ENCODE data around the gene DOCK4. TPM values are rescaled to one million over a fixed set of nuclear protein-coding genes. Genes with fewer than 3 reads are reported as not detected.

DOCK4 gene
- total RNA-seq, 1 experiment from 2014 or later = 3.4 TPM

DNA sequence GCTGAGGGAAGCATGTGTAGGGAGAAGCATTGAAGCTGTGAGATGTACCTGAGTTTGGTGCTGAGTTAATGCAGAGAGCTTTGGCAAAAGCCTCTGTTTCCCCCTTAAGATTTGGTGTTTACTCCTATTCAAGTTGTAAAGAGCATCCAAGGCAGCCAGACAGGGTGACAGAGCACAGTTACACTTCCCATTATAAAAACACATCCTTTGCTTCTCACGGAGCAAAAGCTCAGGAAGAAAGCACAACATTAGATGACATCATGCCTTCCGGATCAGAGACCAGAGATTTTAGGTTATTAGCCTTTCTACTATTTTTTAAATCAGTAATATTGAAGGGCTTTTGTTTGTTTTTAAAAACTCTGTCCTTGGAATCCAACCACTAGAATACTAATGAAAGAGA, 182.9 kb downstream of the DOCK4 start:
- no peak for DNase-seq
- Mint-ChIP-seq H3K4me1 (ENCODE audit: low read depth, unreplicated experiment) (no peaks in the 10 kb centered on the region), H3K9me3 (ENCODE audit: low read depth, unreplicated experiment) (peaks cover 7% of the 10 kb centered on the region), H3K36me3 (ENCODE audit: insufficient read depth, unreplicated experiment) (no peaks in the 10 kb centered on the region), H3K27ac (ENCODE audit: unreplicated experiment) (no peak overlapping the region), H3K4me3 (ENCODE audit: low read depth, unreplicated experiment) (no peak overlapping the region), H3K27me3 (ENCODE audit: unreplicated experiment) (no peaks in the 10 kb centered on the region)
- CTCF ChIA-PET = no interaction called here
- BruUV-seq (replicated peaks) = no TSS peak
- TF ChIP-seq, protein P1, sequence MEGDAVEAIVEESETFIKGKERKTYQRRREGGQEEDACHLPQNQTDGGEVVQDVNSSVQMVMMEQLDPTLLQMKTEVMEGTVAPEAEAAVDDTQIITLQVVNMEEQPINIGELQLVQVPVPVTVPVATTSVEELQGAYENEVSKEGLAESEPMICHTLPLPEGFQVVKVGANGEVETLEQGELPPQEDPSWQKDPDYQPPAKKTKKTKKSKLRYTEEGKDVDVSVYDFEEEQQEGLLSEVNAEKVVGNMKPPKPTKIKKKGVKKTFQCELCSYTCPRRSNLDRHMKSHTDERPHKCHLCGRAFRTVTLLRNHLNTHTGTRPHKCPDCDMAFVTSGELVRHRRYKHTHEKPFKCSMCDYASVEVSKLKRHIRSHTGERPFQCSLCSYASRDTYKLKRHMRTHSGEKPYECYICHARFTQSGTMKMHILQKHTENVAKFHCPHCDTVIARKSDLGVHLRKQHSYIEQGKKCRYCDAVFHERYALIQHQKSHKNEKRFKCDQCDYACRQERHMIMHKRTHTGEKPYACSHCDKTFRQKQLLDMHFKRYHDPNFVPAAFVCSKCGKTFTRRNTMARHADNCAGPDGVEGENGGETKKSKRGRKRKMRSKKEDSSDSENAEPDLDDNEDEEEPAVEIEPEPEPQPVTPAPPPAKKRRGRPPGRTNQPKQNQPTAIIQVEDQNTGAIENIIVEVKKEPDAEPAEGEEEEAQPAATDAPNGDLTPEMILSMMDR (IDR thresholded peaks at IDR 0.05; ENCODE audit: unreplicated experiment) = no peak
- intact Hi-C loops (cut with micrococcal nuclease; ENCODE audit: unreplicated experiment) = no loop called here

DNA sequence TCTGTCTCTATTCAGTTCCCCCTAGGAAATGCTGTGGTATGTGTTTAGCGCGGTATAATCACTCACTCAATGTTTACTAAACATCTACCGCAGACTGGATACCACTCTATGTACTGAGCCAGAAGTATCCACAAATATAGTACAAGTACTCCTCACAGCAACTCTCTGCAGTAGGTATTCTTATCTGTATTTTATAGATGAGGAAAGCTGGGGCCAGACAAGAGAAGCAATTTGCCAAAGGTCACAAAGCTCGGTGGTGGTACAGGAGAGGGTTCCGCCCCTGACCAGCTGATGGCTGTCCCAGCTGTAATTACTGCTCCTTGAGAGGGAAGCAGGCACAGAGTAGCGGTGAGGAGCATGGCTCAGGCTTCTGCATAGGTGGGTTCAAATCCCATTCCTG, 184.1 kb downstream of the DOCK4 start:
- TF ChIP-seq, protein P1 (IDR thresholded peaks at IDR 0.05; ENCODE audit: unreplicated experiment) = no peak
- no peak overlapping the region for H3K27ac Mint-ChIP-seq (ENCODE audit: unreplicated experiment)
- no peak for DNase-seq
- intact Hi-C loops (cut with micrococcal nuclease; ENCODE audit: unreplicated experiment) = no loop called here
- H3K4me3 Mint-ChIP-seq (ENCODE audit: low read depth, unreplicated experiment) = no peak overlapping the region
- no peaks in the 10 kb centered on the region for H3K27me3 Mint-ChIP-seq (ENCODE audit: unreplicated experiment)
- peaks cover 7% of the 10 kb centered on the region for H3K9me3 Mint-ChIP-seq (ENCODE audit: low read depth, unreplicated experiment)
- CTCF ChIA-PET = no interaction called here
- BruUV-seq (replicated peaks) = no TSS peak
- H3K36me3 Mint-ChIP-seq (ENCODE audit: insufficient read depth, unreplicated experiment) = no peaks in the 10 kb centered on the region
- H3K4me1 Mint-ChIP-seq (ENCODE audit: low read depth, unreplicated experiment) = no peaks in the 10 kb centered on the region

DNA sequence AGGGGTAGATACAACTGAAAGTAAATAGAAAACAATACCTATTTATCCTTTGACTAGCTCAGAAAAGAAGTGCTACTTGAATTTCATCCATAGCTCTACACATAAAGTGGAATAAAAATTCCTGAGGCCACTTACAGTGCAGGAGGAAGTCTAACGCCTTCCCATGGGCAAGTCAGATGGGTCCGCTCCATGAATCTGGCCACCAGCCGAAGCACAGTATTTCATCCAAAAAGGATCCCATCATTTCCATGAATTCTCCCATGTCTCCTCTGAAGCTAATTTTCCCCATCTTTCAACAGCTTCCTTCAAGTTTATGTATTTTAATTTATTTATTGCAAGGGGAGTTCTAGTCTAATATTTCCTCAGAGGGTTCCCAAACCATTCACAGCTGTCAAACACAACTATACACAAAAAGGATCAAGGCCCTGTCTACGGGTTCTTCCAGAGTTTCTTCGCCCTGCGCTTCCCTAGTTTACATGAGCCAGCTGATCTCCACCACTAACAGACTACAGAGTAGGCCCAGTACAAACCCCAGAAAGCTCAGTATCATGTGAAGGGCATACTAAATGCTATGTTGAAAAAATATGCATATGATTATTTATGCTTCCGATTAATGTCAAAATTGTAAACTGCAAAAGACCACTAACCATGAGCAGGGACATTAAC, 184.7 kb downstream of the DOCK4 start:
- intact Hi-C loops (cut with micrococcal nuclease; ENCODE audit: unreplicated experiment) = no loop called here
- TF ChIP-seq, protein P1 (IDR thresholded peaks at IDR 0.05; ENCODE audit: unreplicated experiment) = no peak
- H3K27me3 Mint-ChIP-seq (ENCODE audit: unreplicated experiment) = no peaks in the 10 kb centered on the region
- no TSS peak for BruUV-seq (replicated peaks)
- CTCF ChIA-PET = no interaction called here
- no peaks in the 10 kb centered on the region for H3K4me1 Mint-ChIP-seq (ENCODE audit: low read depth, unreplicated experiment)
- H3K27ac Mint-ChIP-seq (ENCODE audit: unreplicated experiment) = no peak overlapping the region
- H3K36me3 Mint-ChIP-seq (ENCODE audit: insufficient read depth, unreplicated experiment) = no peaks in the 10 kb centered on the region
- H3K4me3 Mint-ChIP-seq (ENCODE audit: low read depth, unreplicated experiment) = no peak overlapping the region
- peaks cover 7% of the 10 kb centered on the region for H3K9me3 Mint-ChIP-seq (ENCODE audit: low read depth, unreplicated experiment)
- no peak for DNase-seq

DNA sequence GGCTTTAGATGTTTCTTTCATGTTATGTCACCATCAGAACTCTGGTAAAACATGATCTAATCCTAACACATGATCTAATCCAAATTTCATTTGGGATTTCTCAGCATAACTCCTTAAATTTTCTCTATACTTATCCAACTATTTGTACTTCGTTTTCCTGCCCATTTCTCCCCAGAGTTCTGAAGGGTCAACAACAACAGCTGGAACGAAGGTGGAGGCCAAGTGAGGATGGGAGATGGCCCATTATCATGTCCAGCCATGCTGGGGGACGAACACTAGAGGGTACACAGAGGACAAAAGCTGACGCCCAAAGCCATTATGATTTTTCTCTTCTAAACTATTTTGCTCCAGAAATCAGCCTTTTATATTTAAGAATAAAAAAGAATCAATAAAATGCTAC, 185.4 kb downstream of the DOCK4 start:
- Mint-ChIP-seq H3K9me3 (ENCODE audit: low read depth, unreplicated experiment) (peaks cover 6% of the 10 kb centered on the region), H3K27ac (ENCODE audit: unreplicated experiment) (no peak overlapping the region), H3K4me1 (ENCODE audit: low read depth, unreplicated experiment) (no peaks in the 10 kb centered on the region), H3K4me3 (ENCODE audit: low read depth, unreplicated experiment) (no peak overlapping the region), H3K36me3 (ENCODE audit: insufficient read depth, unreplicated experiment) (no peaks in the 10 kb centered on the region), H3K27me3 (ENCODE audit: unreplicated experiment) (no peaks in the 10 kb centered on the region)
- BruUV-seq (replicated peaks) = no TSS peak
- no peak for DNase-seq
- intact Hi-C loops (cut with micrococcal nuclease; ENCODE audit: unreplicated experiment) = no loop called here
- TF ChIP-seq, protein P1 (IDR thresholded peaks at IDR 0.05; ENCODE audit: unreplicated experiment) = no peak
- CTCF ChIA-PET = no interaction called here

Measured in Calu3 (cell line).